A673 (cell line): ENCODE data around the gene SOX10. TPM values are rescaled to one million over a fixed set of nuclear protein-coding genes. Genes with fewer than 3 reads are reported as not detected.

ENCODE experiments used
- BruUV-seq: library from RNA; stranded (reverse); fragments of 400-500 nt; replicated peaks from 2 replicates; lab custom pipeline; 2021; lab: Mats Ljungman, UMichigan
- CTCF ChIA-PET: fragments of 300-600 bp; sonication (Branson Sonifier 250); formaldehyde crosslinking; loops from one replicate; lab custom pipeline; 2022; ENCODE audit warnings: antibody characterized with exemption; lab: Charles Lee
- POLR2A ChIA-PET: fragments of 300-600 bp; sonication (Branson Sonifier 250); formaldehyde crosslinking; loops from one replicate; lab custom pipeline; 2022; ENCODE audit warnings: antibody characterized with exemption; ENCODE audit not compliant: low non-redundant PET; lab: Charles Lee
- DNase-seq: peaks from one replicate; pipeline ENCODE4 v3.0.0-alpha.2; 2015; ENCODE audit warnings: low spot score
- H3K27ac ChIP-seq: fragments of 200-600 bp; sonication (generic); 2 replicates; pipeline ENCODE4 v1.5.1; 2016; ENCODE audit warnings: mixed run types, low read depth, mild to moderate bottlenecking, mixed read lengths, antibody characterized with exemption, low read length; ENCODE audit not compliant: poor library complexity, severe bottlenecking
- H3K27me3 ChIP-seq: fragments of 200-600 bp; sonication (generic); replicated peaks from 2 replicates; pipeline ENCODE4 v1.6.1; 2017; ENCODE audit warnings: mixed run types, low read depth, mild to moderate bottlenecking, mixed read lengths, antibody characterized with exemption, low read length; ENCODE audit not compliant: insufficient read depth, poor library complexity
- H3K36me3 ChIP-seq: fragments of 200-600 bp; sonication (generic); 2 replicates; pipeline ENCODE4 v1.6.1; 2016; ENCODE audit warnings: mixed run types, mild to moderate bottlenecking, mixed read lengths, antibody characterized with exemption, low read length; ENCODE audit not compliant: insufficient read depth, poor library complexity, severe bottlenecking
- H3K4me1 ChIP-seq: fragments of 200-600 bp; sonication (generic); 2 replicates; pipeline ENCODE4 v1.6.1; 2017; ENCODE audit warnings: mixed run types, mild to moderate bottlenecking, mixed read lengths, antibody characterized with exemption, low read length; ENCODE audit not compliant: insufficient read depth, poor library complexity, severe bottlenecking
- H3K4me3 ChIP-seq: fragments of 200-600 bp; sonication (generic); 2 replicates; pipeline ENCODE4 v1.5.1; 2016; ENCODE audit warnings: low read depth, mixed run types, mild to moderate bottlenecking, mixed read lengths, low read length; ENCODE audit not compliant: poor library complexity, severe bottlenecking
- H3K9me3 ChIP-seq: fragments of 200-600 bp; sonication (generic); 2 replicates; pipeline ENCODE4 v1.6.1; 2016; ENCODE audit warnings: mixed run types, low read depth, mild to moderate bottlenecking, mixed read lengths, antibody characterized with exemption, low read length; ENCODE audit not compliant: poor library complexity, severe bottlenecking
- CTCF ChIP-seq: fragments of 300-800, 200-600 bp; sonication (generic); conservative IDR thresholded peaks from 2 replicates; pipeline ENCODE4 v1.5.1; 2017; ENCODE audit warnings: low read depth, mild to moderate bottlenecking, antibody characterized with exemption, low read length, moderate library complexity, mixed read lengths
- EZH2 ChIP-seq: fragments of 200-600 bp; sonication (generic); IDR thresholded peaks from 2 replicates; pipeline ENCODE4 v1.6.1; 2017; ENCODE audit warnings: borderline replicate concordance, low read depth, mild to moderate bottlenecking, mixed read lengths, antibody characterized with exemption, low read length; ENCODE audit not compliant: poor library complexity, severe bottlenecking
- intact Hi-C: fragments of 100-400 bp; cut with micrococcal nuclease; formaldehyde crosslinking; loops from one replicate; pipeline ENCODE4 v1.10.0; 2022; ENCODE audit not compliant: unreplicated experiment
- total RNA-seq: library from RNA; stranded (reverse); gene quantifications from 2 replicates; pipeline ENCODE4 v1.2.3, GENCODE V29; 2021

SOX10 gene
- total RNA-seq, 1 experiment from 2014 or later, result not detected

GRCh38 chr22:37926358-37926757 is 58.0 kb downstream of the SOX10 start:
- H3K36me3 ChIP-seq, result peaks cover 4% of the 10 kb centered on the region
- CTCF ChIA-PET, result no interaction called here
- H3K27ac ChIP-seq, result no peak overlapping the region
- intact Hi-C loops, result no loop called here
- DNase-seq, result no peak
- no peaks in the 10 kb centered on the region for H3K4me1 ChIP-seq
- H3K9me3 ChIP-seq, result no peaks in the 10 kb centered on the region
- no TSS peak for BruUV-seq
- TF ChIP-seq EZH2 (no peak), CTCF (no peak)
- H3K4me3 ChIP-seq, result no peak overlapping the region
- no peaks in the 10 kb centered on the region for H3K27me3 ChIP-seq
- POLR2A ChIA-PET, result no interaction called here

- intact Hi-C loops, result no loop called here
- BruUV-seq, result no TSS peak
- Histone ChIP-seq H3K27me3 (no peaks in the 10 kb centered on the region), H3K27ac (no peak overlapping the region), H3K9me3 (no peaks in the 10 kb centered on the region), H3K4me1 (no peaks in the 10 kb centered on the region), H3K4me3 (no peak overlapping the region), H3K36me3 (peaks cover 4% of the 10 kb centered on the region)
- ChIA-PET CTCF (no interaction called here), POLR2A (no interaction called here)
- no peak for TF ChIP-seq CTCF
- no peak for TF ChIP-seq EZH2
- no peak for DNase-seq
Measured at GRCh38 chr22:37925767-37926166, 58.6 kb downstream of the SOX10 start.

- intact Hi-C loops, result no loop called here
- no peaks in the 10 kb centered on the region for H3K4me1 ChIP-seq
- DNase-seq, result no peak
- ChIA-PET POLR2A (no interaction called here), CTCF (no interaction called here)
- TF ChIP-seq EZH2, result no peak
- TF ChIP-seq CTCF, result no peak
- no peak overlapping the region for H3K4me3 ChIP-seq
- H3K36me3 ChIP-seq, result peaks cover 4% of the 10 kb centered on the region
- H3K9me3 ChIP-seq, result no peaks in the 10 kb centered on the region
- no peaks in the 10 kb centered on the region for H3K27me3 ChIP-seq
- BruUV-seq, result no TSS peak
- H3K27ac ChIP-seq, result no peak overlapping the region
Measured at GRCh38 chr22:37925330-37925729, 59.0 kb downstream of the SOX10 start.
